ENCODE results near the gene PTGFRN. TPM values are rescaled to one million over a fixed set of nuclear protein-coding genes. Genes with fewer than 3 reads are reported as not detected.

The PTGFRN gene
- total and polyA plus RNA-seq, 4 donors, result 5.4 to 12.6 (median 7.2) TPM

GRCh38 chr1:117026361-117026760, 116.6 kb downstream of the PTGFRN start:
- H3K36me3 ChIP-seq (ENCODE audit: control insufficient read depth in 4 of 4, insufficient read depth in 3 of 4, low read depth in 1 of 4, low read length in 3 of 4), result no peaks in the 10 kb centered on the region
- H3K9me3 ChIP-seq (ENCODE audit: control insufficient read depth in 4 of 4, low read length in 3 of 4), result no peaks in the 10 kb centered on the region
- no peak overlapping the region for H3K9ac ChIP-seq (ENCODE audit: low read depth in 1 of 2, low read length in 2 of 2)
- 79% methylated on average over 6 of the region's 6 CpGs for WGBS
- DNase-seq (ENCODE audit: low spot score), result no peak
- H3K4me1 ChIP-seq (ENCODE audit: control insufficient read depth in 4 of 4, insufficient read depth in 4 of 4, low read length in 3 of 4), result no peaks in the 10 kb centered on the region
- H3K27me3 ChIP-seq (ENCODE audit: control insufficient read depth in 4 of 4, insufficient read depth in 4 of 4, low read length in 3 of 4), result no peaks in the 10 kb centered on the region
- no peak overlapping the region for H3K27ac ChIP-seq (ENCODE audit: low read depth in 1 of 2, low read length in 2 of 2)
- no peak overlapping the region for H3K4me3 ChIP-seq (ENCODE audit: low read depth in 1 of 3, low read length in 3 of 3)
- TF ChIP-seq, protein P1, sequence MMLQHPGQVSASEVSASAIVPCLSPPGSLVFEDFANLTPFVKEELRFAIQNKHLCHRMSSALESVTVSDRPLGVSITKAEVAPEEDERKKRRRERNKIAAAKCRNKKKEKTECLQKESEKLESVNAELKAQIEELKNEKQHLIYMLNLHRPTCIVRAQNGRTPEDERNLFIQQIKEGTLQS (IDR thresholded peaks at IDR 0.05), result no peak
- TF ChIP-seq RAD21 (IDR thresholded peaks at IDR 0.05) (no peak), NR2F2 (IDR thresholded peaks at IDR 0.05) (no peak), HNF4A (conservative IDR thresholded peaks at IDR 0.05) (no peak), ZBTB33 (IDR thresholded peaks at IDR 0.05) (no peak), TAF1 (conservative IDR thresholded peaks at IDR 0.05) (no peak), HNF4G (IDR thresholded peaks at IDR 0.05) (no peak), JUND (IDR thresholded peaks at IDR 0.05) (no peak), SP1 (IDR thresholded peaks at IDR 0.05) (no peak), FOXA1 (IDR thresholded peaks at IDR 0.05) (no peak), RXRA (IDR thresholded peaks at IDR 0.05) (no peak), GABPA (IDR thresholded peaks at IDR 0.05 in 1 of 2, conservative IDR thresholded peaks at IDR 0.05 in 1 of 2) (no peak), YY1 (IDR thresholded peaks at IDR 0.05) (no peak), FOXA2 (IDR thresholded peaks at IDR 0.05) (no peak), EGR1 (IDR thresholded peaks at IDR 0.05; ENCODE audit: low read depth in 2 of 2) (no peak)
- TF ChIP-seq, protein P2, sequence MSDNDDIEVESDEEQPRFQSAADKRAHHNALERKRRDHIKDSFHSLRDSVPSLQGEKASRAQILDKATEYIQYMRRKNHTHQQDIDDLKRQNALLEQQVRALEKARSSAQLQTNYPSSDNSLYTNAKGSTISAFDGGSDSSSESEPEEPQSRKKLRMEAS (IDR thresholded peaks at IDR 0.05), result no peak
- TF ChIP-seq, protein P3, sequence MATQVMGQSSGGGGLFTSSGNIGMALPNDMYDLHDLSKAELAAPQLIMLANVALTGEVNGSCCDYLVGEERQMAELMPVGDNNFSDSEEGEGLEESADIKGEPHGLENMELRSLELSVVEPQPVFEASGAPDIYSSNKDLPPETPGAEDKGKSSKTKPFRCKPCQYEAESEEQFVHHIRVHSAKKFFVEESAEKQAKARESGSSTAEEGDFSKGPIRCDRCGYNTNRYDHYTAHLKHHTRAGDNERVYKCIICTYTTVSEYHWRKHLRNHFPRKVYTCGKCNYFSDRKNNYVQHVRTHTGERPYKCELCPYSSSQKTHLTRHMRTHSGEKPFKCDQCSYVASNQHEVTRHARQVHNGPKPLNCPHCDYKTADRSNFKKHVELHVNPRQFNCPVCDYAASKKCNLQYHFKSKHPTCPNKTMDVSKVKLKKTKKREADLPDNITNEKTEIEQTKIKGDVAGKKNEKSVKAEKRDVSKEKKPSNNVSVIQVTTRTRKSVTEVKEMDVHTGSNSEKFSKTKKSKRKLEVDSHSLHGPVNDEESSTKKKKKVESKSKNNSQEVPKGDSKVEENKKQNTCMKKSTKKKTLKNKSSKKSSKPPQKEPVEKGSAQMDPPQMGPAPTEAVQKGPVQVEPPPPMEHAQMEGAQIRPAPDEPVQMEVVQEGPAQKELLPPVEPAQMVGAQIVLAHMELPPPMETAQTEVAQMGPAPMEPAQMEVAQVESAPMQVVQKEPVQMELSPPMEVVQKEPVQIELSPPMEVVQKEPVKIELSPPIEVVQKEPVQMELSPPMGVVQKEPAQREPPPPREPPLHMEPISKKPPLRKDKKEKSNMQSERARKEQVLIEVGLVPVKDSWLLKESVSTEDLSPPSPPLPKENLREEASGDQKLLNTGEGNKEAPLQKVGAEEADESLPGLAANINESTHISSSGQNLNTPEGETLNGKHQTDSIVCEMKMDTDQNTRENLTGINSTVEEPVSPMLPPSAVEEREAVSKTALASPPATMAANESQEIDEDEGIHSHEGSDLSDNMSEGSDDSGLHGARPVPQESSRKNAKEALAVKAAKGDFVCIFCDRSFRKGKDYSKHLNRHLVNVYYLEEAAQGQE (IDR thresholded peaks at IDR 0.05), result no peak
- TF ChIP-seq, protein P4, sequence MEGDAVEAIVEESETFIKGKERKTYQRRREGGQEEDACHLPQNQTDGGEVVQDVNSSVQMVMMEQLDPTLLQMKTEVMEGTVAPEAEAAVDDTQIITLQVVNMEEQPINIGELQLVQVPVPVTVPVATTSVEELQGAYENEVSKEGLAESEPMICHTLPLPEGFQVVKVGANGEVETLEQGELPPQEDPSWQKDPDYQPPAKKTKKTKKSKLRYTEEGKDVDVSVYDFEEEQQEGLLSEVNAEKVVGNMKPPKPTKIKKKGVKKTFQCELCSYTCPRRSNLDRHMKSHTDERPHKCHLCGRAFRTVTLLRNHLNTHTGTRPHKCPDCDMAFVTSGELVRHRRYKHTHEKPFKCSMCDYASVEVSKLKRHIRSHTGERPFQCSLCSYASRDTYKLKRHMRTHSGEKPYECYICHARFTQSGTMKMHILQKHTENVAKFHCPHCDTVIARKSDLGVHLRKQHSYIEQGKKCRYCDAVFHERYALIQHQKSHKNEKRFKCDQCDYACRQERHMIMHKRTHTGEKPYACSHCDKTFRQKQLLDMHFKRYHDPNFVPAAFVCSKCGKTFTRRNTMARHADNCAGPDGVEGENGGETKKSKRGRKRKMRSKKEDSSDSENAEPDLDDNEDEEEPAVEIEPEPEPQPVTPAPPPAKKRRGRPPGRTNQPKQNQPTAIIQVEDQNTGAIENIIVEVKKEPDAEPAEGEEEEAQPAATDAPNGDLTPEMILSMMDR (IDR thresholded peaks at IDR 0.05; ENCODE audit: low read depth, low read length, missing input control), result no peak
